Adrenal gland (tissue), 5 donors: Measurements from ENCODE around the gene ZMAT5.

ENCODE experiments used
- CTCF ChIP-seq, 6 experiments: fragments of 450-650 bp in 4 of 6; fragments of 200-600 bp in 2 of 6; sonication (generic) in 1 of 6; IDR thresholded peaks; 1 replicate in 5 of 6; 2 replicates in 1 of 6; pipeline versions ENCODE4 v1.5.1 to v1.8.0; 2016 to 2021; ENCODE audit warnings: antibody characterized with exemption in 6 of 6, mild to moderate bottlenecking in 2 of 6, moderate library complexity in 1 of 6
- POLR2A ChIP-seq, 2 donors: fragments of 450-650 bp; IDR thresholded peaks; one replicate each; pipeline ENCODE4 v1.6.1; 2017; ENCODE audit warnings: antibody characterized with exemption in 2 of 2, mild to moderate bottlenecking in 2 of 2, moderate library complexity in 1 of 2
- donor health status: DM: no; HTN: no; CAD: no.

GRCh38 chr22:29716814-29717545 lies 49.8 kb downstream of the ZMAT5 start:
- TF ChIP-seq CTCF (IDR thresholded peaks at IDR 0.05) (no peak), POLR2A (IDR thresholded peaks at IDR 0.05) (no peak)
